CD14-positive monocyte (primary cell): ENCODE results near the gene LRRC45. TPM values are rescaled to one million over a fixed set of nuclear protein-coding genes. Genes with fewer than 3 reads are reported as not detected.

ENCODE experiments used
- DNase-seq, 3 donors: peaks; one replicate each; pipeline ENCODE4 v3.0.0-alpha.2; 2011 to 2022
- H2AFZ ChIP-seq: 2 replicates; pipeline ENCODE4 v1.6.0; 2012; ENCODE audit warnings: mild to moderate bottlenecking, low read depth, low read length, inconsistent platforms; ENCODE audit not compliant: insufficient read depth, poor library complexity, severe bottlenecking
- H3K27ac ChIP-seq, 2 donors: 1 replicate in 1 of 2; 2 replicates in 1 of 2; pipeline ENCODE4 v1.5.1; 2012 to 2013; ENCODE audit warnings: low read length in 2 of 2, control low read depth in 1 of 2, inconsistent platforms in 1 of 2, low read depth in 1 of 2, mild to moderate bottlenecking in 1 of 2
- H3K27me3 ChIP-seq, 2 donors: one replicate each; pipeline versions ENCODE4 v1.6.0 to v1.6.1; 2011 to 2013; ENCODE audit warnings: low read length in 2 of 2; ENCODE audit not compliant: control insufficient read depth in 2 of 2, insufficient read depth in 2 of 2
- H3K36me3 ChIP-seq, 2 donors: replicated peaks in 1 of 2; 1 replicate in 1 of 2; 2 replicates in 1 of 2; pipeline versions ENCODE4 v1.5.1 to v1.6.1; 2012 to 2013; ENCODE audit warnings: low read length in 2 of 2, control low read depth in 1 of 2, inconsistent platforms in 1 of 2, mild to moderate bottlenecking in 1 of 2; ENCODE audit not compliant: insufficient read depth in 2 of 2, control insufficient read depth in 1 of 2
- H3K4me1 ChIP-seq, 2 donors: 1 replicate in 1 of 2; 2 replicates in 1 of 2; pipeline versions ENCODE4 v1.5.1 to v1.6.1; 2012 to 2013; ENCODE audit warnings: low read length in 2 of 2, control low read depth in 1 of 2, inconsistent platforms in 1 of 2, mild to moderate bottlenecking in 1 of 2, moderate library complexity in 1 of 2; ENCODE audit not compliant: insufficient read depth in 2 of 2, control insufficient read depth in 1 of 2
- H3K4me2 ChIP-seq: replicated peaks from 2 replicates; pipeline ENCODE3; 2012; ENCODE audit warnings: low read length, moderate library complexity, mild to moderate bottlenecking; ENCODE audit not compliant: poor library complexity, severe bottlenecking; ENCODE audit errors: extremely low read depth
- H3K4me3 ChIP-seq, 3 experiments: fragments of 200-600 bp in 1 of 3; sonication (generic) in 1 of 3; replicated peaks in 1 of 3; 1 replicate in 2 of 3; 2 replicates in 1 of 3; pipeline ENCODE4 v1.5.1; 2011 to 2013; ENCODE audit warnings: low read length in 3 of 3, mild to moderate bottlenecking in 3 of 3, control low read depth in 2 of 3, low read depth in 2 of 3, inconsistent platforms in 1 of 3, moderate library complexity in 1 of 3
- H3K79me2 ChIP-seq: 2 replicates; pipeline ENCODE4 v1.6.0; 2012; ENCODE audit warnings: mild to moderate bottlenecking, control low read depth, inconsistent platforms, low read length, moderate library complexity; ENCODE audit not compliant: insufficient read depth
- H3K9ac ChIP-seq: 2 replicates; pipeline ENCODE4 v1.6.0; 2017; ENCODE audit warnings: low read length, mild to moderate bottlenecking; ENCODE audit not compliant: insufficient read depth, poor library complexity, severe bottlenecking
- H3K9me3 ChIP-seq, 2 donors: replicated peaks in 1 of 2; 1 replicate in 1 of 2; 2 replicates in 1 of 2; pipeline versions ENCODE4 v1.5.1 to v1.6.1; 2012 to 2013; ENCODE audit warnings: low read length in 2 of 2, control low read depth in 1 of 2; ENCODE audit not compliant: control insufficient read depth in 1 of 2, insufficient read depth in 1 of 2
- H4K20me1 ChIP-seq: 2 replicates; pipeline ENCODE4 v1.6.0; 2012; ENCODE audit warnings: mild to moderate bottlenecking, low read length, control low read depth, moderate library complexity; ENCODE audit not compliant: insufficient read depth
- H3K27ac Mint-ChIP-seq, 7 donors: one replicate each; pipeline ENCODE4 v1.8.0; 2020; ENCODE audit warnings: mild to moderate bottlenecking in 7 of 7, mixed read lengths in 7 of 7, moderate library complexity in 6 of 7, inconsistent platforms in 2 of 7
- H3K27me3 Mint-ChIP-seq, 3 donors: one replicate each; pipeline ENCODE4 v1.8.0; 2021 to 2022; ENCODE audit warnings: low read depth in 3 of 3, mild to moderate bottlenecking in 3 of 3, mixed read lengths in 3 of 3, moderate library complexity in 3 of 3, inconsistent platforms in 1 of 3
- H3K36me3 Mint-ChIP-seq, 2 donors: one replicate each; pipeline ENCODE4 v1.8.0; 2020; ENCODE audit warnings: mixed read lengths in 2 of 2, inconsistent platforms in 1 of 2, mild to moderate bottlenecking in 1 of 2
- H3K4me1 Mint-ChIP-seq: one replicate; pipeline ENCODE4 v1.8.0; 2020; ENCODE audit warnings: mild to moderate bottlenecking, mixed read lengths
- H3K4me3 Mint-ChIP-seq, 2 donors: one replicate each; pipeline ENCODE4 v1.8.0; 2020; ENCODE audit warnings: mild to moderate bottlenecking in 2 of 2, mixed read lengths in 2 of 2, moderate library complexity in 1 of 2
- H3K9me3 Mint-ChIP-seq, 7 donors: one replicate each; pipeline ENCODE4 v1.8.0; 2020 to 2022; ENCODE audit warnings: mixed read lengths in 7 of 7, mild to moderate bottlenecking in 6 of 7, moderate library complexity in 6 of 7, inconsistent platforms in 2 of 7
- CTCF ChIP-seq: fragments of 200-600 bp; IDR thresholded peaks from one replicate; pipeline ENCODE4 v1.8.0; 2022; ENCODE audit warnings: antibody characterized with exemption, mild to moderate bottlenecking
- WGBS: methylation state at CpG from one replicate; pipeline ENCODE4 v1.1.5; 2013; ENCODE audit warnings: missing lambda C conversion rate; ENCODE audit not compliant: insufficient coverage; 5-methylcytosine and 5-hydroxymethylcytosine counted together
- intact Hi-C, 2 donors: fragments of 100-400 bp; cut with micrococcal nuclease; formaldehyde crosslinking; loops; one replicate each; pipeline versions ENCODE4 v1.15.0 to v1.15.1; 2023
- polyA plus RNA-seq, 3 donors: library from polyadenylated mRNA; depleted of rRNA in 1 of 3; unstranded in 2 of 3; stranded (reverse) in 1 of 3; fragments of 300-500 nt in 2 of 3; fragments of >200 nt in 1 of 3; fragmentation: Illumina TruSeq in 2 of 3; gene quantifications; 1 replicate in 2 of 3; 2 replicates in 1 of 3; pipeline ENCODE4 v1.2.3, GENCODE V29; 2012 to 2021

The LRRC45 gene
- polyA plus RNA-seq, 3 donors, result 2.6 to 12.2 (median 3.4) TPM

GRCh38 chr17:82029990-82030469 lies 6.9 kb downstream of the LRRC45 start:
- DNase-seq, result no peak
- no peak for TF ChIP-seq CTCF
- H3K9ac ChIP-seq, result no peak overlapping the region
- H4K20me1 ChIP-seq, result peaks cover 5% of the 10 kb centered on the region
- peaks cover 0 to 5% (median 0%) of the 10 kb centered on the region in 7 donors for H3K9me3 Mint-ChIP-seq
- peaks cover 0 to 4% of the 10 kb centered on the region in 2 donors for H3K36me3 ChIP-seq
- WGBS, result 68% methylated on average over 31 of the region's 31 CpGs
- intact Hi-C loops, result loop anchor here (2.0 to 10.0 kb wide), 6 partner anchors 65 to 425 kb away; partner anchors contain the start of genes CYBC1 (in 1 of the 2), FASN (in 1 of the 2) and NARF (in 1 of the 2)
- peaks cover 11 to 25% (median 13%) of the 10 kb centered on the region in 3 donors for H3K27me3 Mint-ChIP-seq
- peak overlapping the region; percentile 73 for H2AFZ ChIP-seq
- peaks cover 12% of the 10 kb centered on the region for H3K4me1 Mint-ChIP-seq
- H3K27me3 ChIP-seq, result peaks cover 6 to 10% of the 10 kb centered on the region in 2 donors
- no peaks in the 10 kb centered on the region for H3K9me3 ChIP-seq
- peaks cover 14 to 46% of the 10 kb centered on the region in 2 donors for H3K36me3 Mint-ChIP-seq
- no peak overlapping the region for H3K27ac Mint-ChIP-seq
- peak overlapping the region in 1 of 3 experiments; percentile 76 for H3K4me3 ChIP-seq
- H3K4me2 ChIP-seq, result peak overlapping the region; percentile 92
- H3K4me1 ChIP-seq, result peaks cover 18 to 31% of the 10 kb centered on the region in 2 donors
- no peaks in the 10 kb centered on the region for H3K79me2 ChIP-seq
- no peak overlapping the region for H3K27ac ChIP-seq
- peak overlapping the region in 1 of 2 donors; percentile 90 for H3K4me3 Mint-ChIP-seq

- peak overlapping the region; percentile 32 for H3K9ac ChIP-seq
Observed at GRCh38 chr17:82030470-82031302, 7.6 kb downstream of the LRRC45 start.

More at GRCh38 chr17:82030470-82031302, 7.6 kb downstream of the LRRC45 start:
- peak; percentile 99 for TF ChIP-seq CTCF
- DNase-seq, result peak; percentile 68 to 76 (median 73)
- no peak overlapping the region for H3K27ac ChIP-seq
- peak overlapping the region; percentile 73 for H2AFZ ChIP-seq
- H3K4me3 Mint-ChIP-seq, result peak overlapping the region; percentile 82 to 90
- peaks cover 0 to 5% (median 0%) of the 10 kb centered on the region in 7 donors for H3K9me3 Mint-ChIP-seq
- peaks cover 6 to 10% of the 10 kb centered on the region in 2 donors for H3K27me3 ChIP-seq
- H3K36me3 ChIP-seq, result peaks cover 0 to 6% of the 10 kb centered on the region in 2 donors
- H3K9me3 ChIP-seq, result no peaks in the 10 kb centered on the region
- peak overlapping the region; percentile 92 for H3K4me2 ChIP-seq
- peaks cover 5% of the 10 kb centered on the region for H4K20me1 ChIP-seq
- peak overlapping the region; percentile 30 to 76 (median 34) for H3K4me3 ChIP-seq
- peaks cover 19 to 50% of the 10 kb centered on the region in 2 donors for H3K36me3 Mint-ChIP-seq
- WGBS, result under 1% methylated on average over 94 of the region's 94 CpGs
- intact Hi-C loops, result loop anchor here (2.0 to 10.0 kb wide), 5 partner anchors 64 to 424 kb away; partner anchors contain the start of genes CYBC1 (in 1 of the 2), FASN (in 1 of the 2) and NARF (in 1 of the 2)
- H3K4me1 Mint-ChIP-seq, result peaks cover 13% of the 10 kb centered on the region
- no peaks in the 10 kb centered on the region for H3K79me2 ChIP-seq
- H3K27ac Mint-ChIP-seq, result peak overlapping the region in 1 of 7 donors; percentile 50
- peaks cover 11 to 25% (median 13%) of the 10 kb centered on the region in 3 donors for H3K27me3 Mint-ChIP-seq
- peaks cover 18 to 33% of the 10 kb centered on the region in 2 donors for H3K4me1 ChIP-seq
